Endothelial cell of umbilical vein (primary cell): ENCODE measurements around the gene KRTAP5-2. TPM values are rescaled to one million over a fixed set of nuclear protein-coding genes. Genes with fewer than 3 reads are reported as not detected.

Experiments
- BruUV-seq: library from RNA; stranded (reverse); fragments of 400-500 nt; replicated peaks from 2 replicates; lab custom pipeline; 2021; lab: Mats Ljungman, UMichigan
- CTCF ChIA-PET: fragments of 300-600, 350-600 bp; sonication (Branson Sonifier 250); formaldehyde crosslinking; loops from one replicate; lab custom pipeline; 2021; ENCODE audit warnings: antibody characterized with exemption, inconsistent platforms; lab: Charles Lee
- POLR2A ChIA-PET: fragments of 300-600, 350-600 bp; sonication (Branson Sonifier 250); formaldehyde crosslinking; loops from one replicate; lab custom pipeline; 2021; ENCODE audit warnings: antibody characterized with exemption, inconsistent platforms; lab: Charles Lee
- DNase-seq: peaks from one replicate; pipeline ENCODE4 v3.0.0-alpha.2; 2011; ENCODE audit warnings: low read depth, low spot score
- FAIRE-seq: peaks from 2 replicates; lab custom pipeline; 2011; peaks lifted over from hg19 to GRCh38; lab: Jason Lieb, UNC
- H2AFZ ChIP-seq: 2 replicates; pipeline ENCODE4 v1.6.0; 2012; ENCODE audit warnings: low read depth, low read length, control low read depth, inconsistent platforms
- H3K27ac ChIP-seq: 2 replicates; pipeline ENCODE4 v1.5.1; 2011; ENCODE audit warnings: low read depth, mild to moderate bottlenecking, control low read depth, low read length, moderate library complexity; ENCODE audit not compliant: insufficient read depth
- H3K27me3 ChIP-seq, 2 experiments: 2 replicates each; pipeline versions ENCODE4 v1.6.0 to v1.6.1; 2011; ENCODE audit warnings: low read length in 2 of 2, mixed read lengths in 1 of 2; ENCODE audit not compliant: control insufficient read depth in 2 of 2, insufficient read depth in 2 of 2
- H3K36me3 ChIP-seq, 2 experiments: 2 replicates in 1 of 2; 3 replicates in 1 of 2; pipeline ENCODE4 v1.5.1; 2011; ENCODE audit warnings: low read length in 2 of 2, mild to moderate bottlenecking in 1 of 2, moderate library complexity in 1 of 2; ENCODE audit not compliant: control insufficient read depth in 2 of 2, insufficient read depth in 2 of 2; ENCODE audit errors: extremely low read depth in 1 of 2
- H3K4me1 ChIP-seq: 3 replicates; pipeline ENCODE4 v1.5.1; 2011; ENCODE audit warnings: mild to moderate bottlenecking, low read length; ENCODE audit not compliant: control insufficient read depth, insufficient read depth; ENCODE audit errors: extremely low read depth
- H3K4me2 ChIP-seq: 2 replicates; pipeline ENCODE4 v1.6.1; 2011; ENCODE audit warnings: low read length, control low read depth, mixed read lengths; ENCODE audit not compliant: insufficient read depth
- H3K4me3 ChIP-seq, 3 experiments: fragments of 200-600 bp in 1 of 3; sonication (generic), shearing (Covaris generic) in 1 of 3; replicated peaks in 1 of 3; 2 replicates each; pipeline ENCODE4 v1.5.1; 2011 to 2016; ENCODE audit warnings: control low read depth in 3 of 3, low read length in 3 of 3, mild to moderate bottlenecking in 2 of 3, inconsistent platforms in 1 of 3, low read depth in 1 of 3, moderate library complexity in 1 of 3; ENCODE audit not compliant: insufficient read depth in 1 of 3
- H3K79me2 ChIP-seq: 2 replicates; pipeline ENCODE4 v1.6.0; 2012; ENCODE audit warnings: low read length, inconsistent platforms; ENCODE audit not compliant: control insufficient read depth, insufficient read depth
- H3K9ac ChIP-seq: replicated peaks from 2 replicates; pipeline ENCODE3; 2011; ENCODE audit warnings: low read length, control low read depth; ENCODE audit not compliant: insufficient read depth; ENCODE audit errors: extremely low read depth
- H3K9me1 ChIP-seq: replicated peaks from 3 replicates; pipeline ENCODE4 v1.6.0; 2011; ENCODE audit warnings: mild to moderate bottlenecking, low read length; ENCODE audit not compliant: control insufficient read depth, insufficient read depth; ENCODE audit errors: extremely low read depth
- H3K9me3 ChIP-seq: replicated peaks from 2 replicates; pipeline ENCODE4 v1.5.1; 2012; ENCODE audit warnings: low read length, inconsistent platforms; ENCODE audit not compliant: control insufficient read depth, insufficient read depth
- H4K20me1 ChIP-seq: replicated peaks from 2 replicates; pipeline ENCODE3; 2011; ENCODE audit warnings: mild to moderate bottlenecking, low read length; ENCODE audit not compliant: control insufficient read depth, insufficient read depth; ENCODE audit errors: extremely low read depth
- EZH2 ChIP-seq: IDR thresholded peaks from 2 replicates; pipeline ENCODE4 v1.6.1; 2012; ENCODE audit warnings: borderline replicate concordance, low read depth, mild to moderate bottlenecking, moderate library complexity, low read length, inconsistent platforms; ENCODE audit not compliant: severe bottlenecking
- FOS ChIP-seq: IDR thresholded peaks from 2 replicates; pipeline ENCODE4 v1.6.1; 2011; ENCODE audit warnings: mild to moderate bottlenecking, low read length, moderate library complexity, borderline replicate concordance; ENCODE audit not compliant: insufficient read depth
- GATA2 ChIP-seq: IDR thresholded peaks from 2 replicates; pipeline ENCODE4 v1.7.0; 2011; ENCODE audit warnings: low read depth, mild to moderate bottlenecking, moderate library complexity, mixed read lengths, low read length; ENCODE audit not compliant: insufficient read length, insufficient read depth
- JUN ChIP-seq: IDR thresholded peaks from 2 replicates; pipeline ENCODE4 v1.6.1; 2011; ENCODE audit warnings: borderline replicate concordance, low read depth; ENCODE audit not compliant: insufficient read length, insufficient read depth
- MYC ChIP-seq: IDR thresholded peaks from one replicate; pipeline ENCODE4 v1.6.1; 2011; ENCODE audit warnings: mild to moderate bottlenecking, low read depth, low read length
- POLR2A ChIP-seq: IDR thresholded peaks from 2 replicates; pipeline ENCODE4 v1.6.1; 2012; ENCODE audit warnings: low read depth, mild to moderate bottlenecking, control low read depth, low read length
- POLR2AphosphoS5 ChIP-seq: IDR thresholded peaks from 2 replicates; pipeline ENCODE4 v1.6.1; 2012; ENCODE audit warnings: low read depth, mild to moderate bottlenecking, control low read depth, low read length, moderate library complexity; ENCODE audit not compliant: insufficient read depth
- dilution Hi-C: fragments of 300-500 bp; cut with MboI; formaldehyde crosslinking; loops from one replicate; pipeline ENCODE4 v1.15.0; 2019; ENCODE audit warnings: low sequenced_read_pairs; ENCODE audit not compliant: extremely low pct_ligation_motif_present
- intact Hi-C: fragments of 100-400 bp; cut with micrococcal nuclease; formaldehyde crosslinking; loops from one replicate; pipeline ENCODE4 v1.10.0; 2022
- polyA plus RNA-seq, 4 experiments: library from polyadenylated mRNA; depleted of rRNA in 3 of 4; stranded (reverse) in 3 of 4; unstranded in 1 of 4; fragments of >200 nt; gene quantifications; 2 replicates each; pipeline versions ENCODE4 v1.2.1 to v1.2.3, GENCODE V29; 2011 to 2012; ENCODE audit warnings: missing spikeins in 1 of 4
- total RNA-seq: library from RNA; stranded (reverse); gene quantifications from 2 replicates; pipeline ENCODE4 v1.2.3, GENCODE V29; 2021
- TF ChIP-seq, protein P1 (sequence below): IDR thresholded peaks from 2 replicates; pipeline ENCODE4 v1.6.1; 2011; ENCODE audit not compliant: insufficient read depth, insufficient read length

The KRTAP5-2 gene
- total and polyA plus RNA-seq, 2 donors (not counting 3 experiments of a cell fraction or from before 2014, with no cell fraction given): not detected

DNA sequence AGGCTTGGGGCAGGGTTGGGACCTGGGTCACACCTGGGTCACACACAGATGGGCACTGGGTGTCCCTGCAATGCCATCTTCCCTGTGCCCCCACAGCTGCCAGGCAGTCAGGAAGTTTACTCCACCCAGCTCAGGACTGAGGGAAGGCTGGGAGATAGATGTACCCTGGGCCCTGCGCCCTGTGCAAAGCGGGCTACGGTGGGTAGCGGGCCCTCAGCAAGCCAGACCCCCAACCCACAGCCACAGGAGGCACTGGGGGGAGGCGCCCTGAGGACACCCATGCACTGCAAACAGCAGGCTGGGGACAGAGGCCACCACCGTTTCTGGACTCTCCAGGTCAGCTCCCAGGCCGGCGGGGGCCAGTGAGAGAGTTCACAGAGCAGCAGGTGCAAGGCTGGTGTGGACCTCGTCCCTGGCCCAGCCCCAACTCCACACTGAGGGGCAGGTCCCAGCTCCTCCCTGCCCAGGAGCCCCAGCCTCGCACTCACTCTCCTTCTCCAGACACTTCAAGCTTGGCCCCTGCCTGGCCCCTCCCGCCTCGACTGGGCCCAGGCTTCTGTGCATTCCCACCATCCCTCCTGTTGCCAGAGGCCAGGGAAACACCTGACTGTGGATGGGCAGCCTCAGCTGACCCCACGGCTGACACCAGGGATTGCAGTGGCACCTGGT, 30.9 kb downstream of the KRTAP5-2 start:
- H3K4me3 ChIP-seq: no peak overlapping the region
- peaks cover 2% of the 10 kb centered on the region for H3K4me1 ChIP-seq
- no peaks in the 10 kb centered on the region for H3K79me2 ChIP-seq
- no peaks in the 10 kb centered on the region for H3K9me1 ChIP-seq
- no peak overlapping the region for H3K4me2 ChIP-seq
- intact Hi-C loops (no loop called here), dilution Hi-C loops (no loop called here)
- no peaks in the 10 kb centered on the region for H3K27me3 ChIP-seq
- H2AFZ ChIP-seq: no peak overlapping the region
- DNase-seq (no peak), FAIRE-seq (no peak)
- H3K9ac ChIP-seq: no peak overlapping the region
- TF ChIP-seq POLR2AphosphoS5 (no peak), GATA2 (no peak)
- TF ChIP-seq, protein P1, sequence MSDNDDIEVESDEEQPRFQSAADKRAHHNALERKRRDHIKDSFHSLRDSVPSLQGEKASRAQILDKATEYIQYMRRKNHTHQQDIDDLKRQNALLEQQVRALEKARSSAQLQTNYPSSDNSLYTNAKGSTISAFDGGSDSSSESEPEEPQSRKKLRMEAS: no peak
- H4K20me1 ChIP-seq: no peaks in the 10 kb centered on the region
- POLR2A ChIA-PET: no interaction called here
- H3K27ac ChIP-seq: no peak overlapping the region
- no peaks in the 10 kb centered on the region for H3K9me3 ChIP-seq
- BruUV-seq: no TSS peak
- CTCF ChIA-PET: interaction anchor here (5.2 to 5.5 kb wide), 2 partner anchors 7 to 21 kb away, joined by 24 to 36 read pairs; no protein-coding TSS in a partner anchor
- H3K36me3 ChIP-seq: no peaks in the 10 kb centered on the region

DNA sequence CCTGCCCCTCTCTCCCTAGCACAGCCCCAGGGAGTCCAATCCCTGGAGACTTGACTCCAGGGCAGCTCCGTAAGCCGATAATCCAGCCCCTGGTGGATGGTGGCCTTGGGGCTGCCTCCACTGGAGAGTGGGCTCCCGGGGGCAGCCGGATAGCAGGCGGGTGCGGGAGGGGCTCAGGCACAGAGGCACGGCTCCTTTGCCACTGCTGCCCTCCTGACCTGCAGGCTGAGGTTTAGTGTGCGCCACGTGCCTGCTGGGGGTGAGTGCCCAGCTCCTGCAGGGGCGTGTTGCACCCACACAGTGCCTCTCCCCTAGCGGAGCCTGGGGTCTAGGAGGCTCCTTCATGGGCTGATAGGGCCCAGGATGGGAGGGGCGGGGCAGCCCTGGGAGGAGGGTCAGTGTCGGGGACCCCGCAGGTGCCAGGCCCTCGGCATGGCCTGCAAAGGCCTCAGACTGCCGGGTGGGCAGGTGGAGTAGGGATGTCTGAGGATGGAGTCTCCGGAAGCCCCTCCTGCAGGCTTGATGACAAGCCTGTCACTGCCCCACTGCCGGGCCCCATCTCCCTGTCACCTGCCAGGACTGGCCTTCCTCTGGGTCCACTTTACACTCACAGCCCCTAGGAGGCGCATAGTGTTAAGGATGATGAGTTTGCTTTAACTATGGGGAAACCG, 31.6 kb downstream of the KRTAP5-2 start:
- no TSS peak for BruUV-seq
- H3K27ac ChIP-seq: no peak overlapping the region
- ChIA-PET CTCF (interaction anchor here (5.2 to 5.5 kb wide), 2 partner anchors 8 to 20 kb away, joined by 24 to 36 read pairs; no protein-coding TSS in a partner anchor), POLR2A (interaction anchor here (0.6 kb wide), 1 partner anchor 512 kb away, joined by 4 read pairs; no protein-coding TSS in a partner anchor)
- no peak overlapping the region for H2AFZ ChIP-seq
- intact Hi-C loops (no loop called here), dilution Hi-C loops (no loop called here)
- no peaks in the 10 kb centered on the region for H3K27me3 ChIP-seq
- H3K9me1 ChIP-seq: no peaks in the 10 kb centered on the region
- peaks cover 2% of the 10 kb centered on the region for H3K4me1 ChIP-seq
- H3K36me3 ChIP-seq: no peaks in the 10 kb centered on the region
- no peaks in the 10 kb centered on the region for H3K9me3 ChIP-seq
- no peak for TF ChIP-seq FOS
- no peak for TF ChIP-seq POLR2AphosphoS5
- no peak for TF ChIP-seq JUN
- TF ChIP-seq, protein P1: no peak
- no peak for TF ChIP-seq POLR2A
- TF ChIP-seq EZH2: no peak
- no peak for TF ChIP-seq GATA2
- no peak for TF ChIP-seq MYC
- FAIRE-seq: no peak
- no peaks in the 10 kb centered on the region for H4K20me1 ChIP-seq
- H3K4me2 ChIP-seq: no peak overlapping the region
- no peak for DNase-seq
- H3K79me2 ChIP-seq: no peaks in the 10 kb centered on the region
- H3K4me3 ChIP-seq: no peak overlapping the region
- H3K9ac ChIP-seq: no peak overlapping the region
